Stimulated activated CD4-positive, alpha-beta T cell treated with anti-CD3 and anti-CD28 coated beads, Interleukin-1b, Interleukin-23, amount 100 ng/mL, for 48 hours (primary cell): ENCODE data around the gene PFKFB1.

Experiments used
- DNase-seq: peaks from one replicate; pipeline ENCODE4 v3.0.0-alpha.2; 2020

The PFKFB1 gene

GRCh38 chrX:54921427-54922021 lies 72.5 kb downstream of the PFKFB1 start:
- DNase-seq = peak; percentile 58

GRCh38 chrX:54920610-54921426 lies 73.2 kb downstream of the PFKFB1 start, which contains the start of gene TRO:
Gene TRO (plus strand): TSS chrX:54920824. CDS start chrX:54922247, 1,423 bp downstream.
- peak; percentile 3 for DNase-seq

- no peak for DNase-seq
Observed at GRCh38 chrX:54909941-54910340, 84.0 kb downstream of the PFKFB1 start.

DNA sequence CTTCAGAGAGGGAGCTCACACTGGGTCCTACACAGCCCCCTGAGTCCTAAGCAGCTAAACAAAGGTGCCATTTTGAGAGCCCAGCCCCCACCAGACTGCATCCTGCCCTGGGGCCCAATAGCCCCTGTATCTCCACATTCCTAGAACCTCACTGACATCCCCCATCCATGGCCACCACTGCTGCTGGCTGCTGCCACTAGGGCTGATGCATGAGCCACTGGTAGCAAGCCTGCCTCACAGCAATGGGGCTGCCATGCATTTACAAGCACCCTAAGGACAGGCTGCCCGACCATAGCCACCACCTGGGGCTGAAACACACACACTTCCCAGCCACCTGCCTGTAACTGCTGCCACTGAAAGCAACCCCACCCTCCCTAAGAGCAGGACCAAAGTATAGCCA lies 99.8 kb downstream of the PFKFB1 start:
- no peak for DNase-seq

DNA sequence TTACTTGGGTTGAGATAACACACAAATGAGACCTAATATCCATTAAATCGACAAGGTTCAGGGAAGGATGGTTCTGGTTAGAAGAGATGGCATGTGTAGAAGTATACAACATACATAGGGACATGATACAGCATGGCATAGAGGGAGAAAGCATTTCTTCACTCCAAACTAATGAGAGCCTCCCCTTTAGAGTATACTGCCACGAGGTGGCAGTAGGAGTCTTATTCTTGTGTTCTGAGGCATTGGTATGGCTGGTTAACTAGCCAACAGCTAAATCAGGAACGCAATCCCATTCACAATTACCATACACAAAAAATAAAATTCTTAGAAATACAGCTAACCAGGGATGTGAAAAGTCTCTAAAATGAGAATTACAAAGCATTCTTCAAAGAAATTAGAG lies 102.4 kb downstream of the PFKFB1 start:
- DNase-seq = peak; percentile 13

DNA sequence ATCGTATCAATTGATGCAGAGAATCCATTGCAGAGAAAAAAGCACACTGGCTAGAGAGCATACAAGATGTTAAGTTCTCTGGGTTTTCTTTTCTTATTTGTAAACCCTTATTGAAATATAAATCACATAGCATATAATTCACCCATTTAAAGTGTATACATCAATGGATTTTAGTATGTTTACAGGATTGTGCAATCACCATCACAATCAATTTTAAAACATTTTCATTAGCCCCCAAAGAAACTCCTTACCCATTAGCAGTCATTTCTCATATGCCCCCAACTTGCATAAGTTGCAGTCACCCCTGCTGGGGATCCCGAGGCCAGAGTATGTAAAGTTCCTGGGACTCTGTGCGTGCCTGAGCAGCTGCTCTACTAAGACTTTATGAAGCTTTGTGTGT lies 108.2 kb downstream of the PFKFB1 start:
- DNase-seq = no peak
